Smooth muscle cell (in vitro differentiated cells): Measurements from ENCODE around the gene GMEB2. TPM values are rescaled to one million over a fixed set of nuclear protein-coding genes. Genes with fewer than 3 reads are reported as not detected.

ENCODE experiments used
- DNase-seq: peaks from one replicate; lab custom pipeline; 2025; ENCODE audit not compliant: unreplicated experiment; lab: John Stamatoyannopoulos, UW
- H2AFZ ChIP-seq: fragments of 200-600 bp; sonication (generic); 2 replicates; pipeline ENCODE4 v1.6.0; 2016; ENCODE audit warnings: antibody characterized with exemption, low read depth, mild to moderate bottlenecking
- H3F3A ChIP-seq: fragments of 200-600 bp; sonication (generic); 2 replicates; pipeline ENCODE4 v1.6.0; 2017; ENCODE audit warnings: antibody characterized with exemption, low read depth
- H3K27ac ChIP-seq: fragments of 200-600 bp; sonication (generic); 2 replicates; pipeline ENCODE4 v1.5.1; 2016; ENCODE audit warnings: low read depth, mild to moderate bottlenecking
- H3K27me3 ChIP-seq: fragments of 200-600 bp; sonication (generic); 2 replicates; pipeline ENCODE4 v1.6.1; 2016; ENCODE audit warnings: low read depth, mild to moderate bottlenecking
- H3K36me3 ChIP-seq: fragments of 200-600 bp; sonication (generic); 2 replicates; pipeline ENCODE4 v1.5.1; 2016; ENCODE audit warnings: low read depth
- H3K4me1 ChIP-seq: fragments of 200-600 bp; sonication (generic); 2 replicates; pipeline ENCODE4 v1.5.1; 2016; ENCODE audit warnings: low read depth
- H3K4me2 ChIP-seq: fragments of 200-600 bp; sonication (generic); 2 replicates; pipeline ENCODE4 v1.6.0; 2016; ENCODE audit warnings: mild to moderate bottlenecking
- H3K4me3 ChIP-seq: fragments of 200-600 bp; sonication (generic); 2 replicates; pipeline ENCODE4 v1.5.1; 2016; ENCODE audit warnings: mild to moderate bottlenecking
- H3K79me2 ChIP-seq: fragments of 200-600 bp; sonication (generic); 2 replicates; pipeline ENCODE4 v1.6.0; 2016; ENCODE audit warnings: low read depth, mild to moderate bottlenecking
- H3K9ac ChIP-seq: fragments of 200-600 bp; sonication (generic); 2 replicates; pipeline ENCODE4 v1.6.0; 2016; ENCODE audit warnings: low read depth
- H3K9me3 ChIP-seq: fragments of 200-600 bp; sonication (generic); replicated peaks from 2 replicates; pipeline ENCODE4 v1.5.1; 2016; ENCODE audit warnings: low read depth
- H4K20me1 ChIP-seq: fragments of 200-600 bp; sonication (generic); 2 replicates; pipeline ENCODE4 v1.6.0; 2016; ENCODE audit warnings: low read depth
- WGBS: methylation state at CpG from one replicate; pipeline ENCODE4 v1.1.7; 2016; ENCODE audit warnings: low lambda C conversion rate; 5-methylcytosine and 5-hydroxymethylcytosine counted together
- polyA plus RNA-seq: library from polyadenylated mRNA; unstranded; fragments of >200 nt; fragmentation: Nextera tagmentation; extraction: Ambion mirVana; gene quantifications from 2 replicates; pipeline ENCODE4 v1.2.1, GENCODE V29; 2016
- total RNA-seq: library from RNA; depleted of rRNA; stranded (reverse); fragments of >200 nt; gene quantifications from 2 replicates; pipeline ENCODE4 v1.2.3, GENCODE V29; 2014
- TF ChIP-seq, protein P1 (sequence below): fragments of 200-600 bp; sonication (generic); IDR thresholded peaks from 2 replicates; pipeline ENCODE4 v1.5.1; 2017; ENCODE audit warnings: borderline replicate concordance, mild to moderate bottlenecking, antibody characterized with exemption; ENCODE audit not compliant: insufficient read depth, poor library complexity, severe bottlenecking

Gene GMEB2
- total and polyA plus RNA-seq, 2 experiments from 2014 or later: 8.9 to 11.3 TPM

DNA sequence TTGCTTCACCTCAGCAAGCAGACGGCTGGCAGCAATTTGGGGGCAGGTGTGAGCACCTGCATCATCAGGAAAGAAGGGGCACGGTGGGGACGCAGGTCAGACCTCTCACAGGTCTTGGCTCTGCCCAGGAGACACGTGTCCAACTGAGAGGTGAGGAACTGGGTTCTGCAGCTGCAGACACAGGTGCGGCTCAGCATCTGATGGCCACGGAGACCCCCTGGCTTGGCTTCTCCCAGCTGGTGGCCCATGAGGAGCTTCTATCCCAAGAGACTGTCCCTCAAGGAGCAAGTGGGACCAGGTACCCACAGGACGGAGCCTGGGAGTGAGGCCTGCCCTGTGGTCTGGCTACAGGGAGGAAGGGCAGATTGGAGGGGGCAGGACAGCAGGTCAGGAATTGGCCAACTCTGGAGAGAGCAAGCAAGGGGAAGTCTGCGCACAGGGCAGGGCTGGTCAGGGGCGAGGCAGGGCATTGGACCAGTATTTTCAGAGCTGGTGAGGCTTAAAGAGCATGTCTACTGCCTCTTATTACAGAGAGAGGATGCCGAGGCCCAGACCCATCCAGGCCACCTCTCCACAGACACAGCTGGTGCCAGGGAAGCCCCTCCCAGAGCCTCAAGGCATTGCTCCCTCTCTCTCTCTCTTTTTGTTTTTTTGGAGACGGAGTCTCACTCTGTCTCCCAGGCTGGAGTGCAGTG, 22.1 kb upstream of the GMEB2 start:
- Histone ChIP-seq H3K79me2 (no peaks in the 10 kb centered on the region), H3K4me2 (no peak overlapping the region), H3K9me3 (no peaks in the 10 kb centered on the region), H3K27me3 (no peaks in the 10 kb centered on the region), H3K9ac (no peak overlapping the region), H2AFZ (no peak overlapping the region), H3K4me1 (no peaks in the 10 kb centered on the region), H3K27ac (no peak overlapping the region), H3K4me3 (no peak overlapping the region), H3K36me3 (no peaks in the 10 kb centered on the region), H3F3A (no peaks in the 10 kb centered on the region), H4K20me1 (peaks cover 13% of the 10 kb centered on the region)
- DNase-seq: no peak
- WGBS: 88% methylated on average over 11 of the region's 11 CpGs
- TF ChIP-seq, protein P1, sequence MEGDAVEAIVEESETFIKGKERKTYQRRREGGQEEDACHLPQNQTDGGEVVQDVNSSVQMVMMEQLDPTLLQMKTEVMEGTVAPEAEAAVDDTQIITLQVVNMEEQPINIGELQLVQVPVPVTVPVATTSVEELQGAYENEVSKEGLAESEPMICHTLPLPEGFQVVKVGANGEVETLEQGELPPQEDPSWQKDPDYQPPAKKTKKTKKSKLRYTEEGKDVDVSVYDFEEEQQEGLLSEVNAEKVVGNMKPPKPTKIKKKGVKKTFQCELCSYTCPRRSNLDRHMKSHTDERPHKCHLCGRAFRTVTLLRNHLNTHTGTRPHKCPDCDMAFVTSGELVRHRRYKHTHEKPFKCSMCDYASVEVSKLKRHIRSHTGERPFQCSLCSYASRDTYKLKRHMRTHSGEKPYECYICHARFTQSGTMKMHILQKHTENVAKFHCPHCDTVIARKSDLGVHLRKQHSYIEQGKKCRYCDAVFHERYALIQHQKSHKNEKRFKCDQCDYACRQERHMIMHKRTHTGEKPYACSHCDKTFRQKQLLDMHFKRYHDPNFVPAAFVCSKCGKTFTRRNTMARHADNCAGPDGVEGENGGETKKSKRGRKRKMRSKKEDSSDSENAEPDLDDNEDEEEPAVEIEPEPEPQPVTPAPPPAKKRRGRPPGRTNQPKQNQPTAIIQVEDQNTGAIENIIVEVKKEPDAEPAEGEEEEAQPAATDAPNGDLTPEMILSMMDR: no peak

DNA sequence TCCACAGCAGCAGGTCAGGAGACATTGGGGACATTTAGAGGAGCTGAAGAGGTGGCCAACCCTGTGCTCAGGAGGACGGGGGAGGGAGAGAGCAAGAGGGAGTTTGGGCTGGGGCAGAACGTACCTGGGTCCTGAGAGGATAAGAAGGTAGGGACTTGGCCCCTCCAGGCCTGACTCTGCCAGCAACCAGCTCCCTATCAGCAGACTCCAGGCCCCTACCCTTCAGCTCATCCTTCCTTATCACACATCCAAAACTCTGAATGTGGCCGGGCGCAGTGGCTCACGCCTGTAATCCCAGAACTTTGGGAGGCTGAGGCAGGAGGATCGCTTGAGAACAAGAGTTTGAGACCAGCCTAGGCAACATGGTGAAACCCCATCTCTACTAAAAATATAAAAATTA, 21.3 kb upstream of the GMEB2 start:
- Histone ChIP-seq H4K20me1 (peaks cover 13% of the 10 kb centered on the region), H3F3A (no peaks in the 10 kb centered on the region), H3K4me1 (no peaks in the 10 kb centered on the region), H3K9me3 (no peaks in the 10 kb centered on the region), H3K27me3 (no peaks in the 10 kb centered on the region), H3K36me3 (no peaks in the 10 kb centered on the region), H3K79me2 (no peaks in the 10 kb centered on the region), H3K9ac (no peak overlapping the region), H2AFZ (no peak overlapping the region), H3K27ac (no peak overlapping the region), H3K4me3 (no peak overlapping the region), H3K4me2 (no peak overlapping the region)
- DNase-seq: no peak
- TF ChIP-seq, protein P1: no peak
- 91% methylated on average over 6 of the region's 6 CpGs for WGBS

DNA sequence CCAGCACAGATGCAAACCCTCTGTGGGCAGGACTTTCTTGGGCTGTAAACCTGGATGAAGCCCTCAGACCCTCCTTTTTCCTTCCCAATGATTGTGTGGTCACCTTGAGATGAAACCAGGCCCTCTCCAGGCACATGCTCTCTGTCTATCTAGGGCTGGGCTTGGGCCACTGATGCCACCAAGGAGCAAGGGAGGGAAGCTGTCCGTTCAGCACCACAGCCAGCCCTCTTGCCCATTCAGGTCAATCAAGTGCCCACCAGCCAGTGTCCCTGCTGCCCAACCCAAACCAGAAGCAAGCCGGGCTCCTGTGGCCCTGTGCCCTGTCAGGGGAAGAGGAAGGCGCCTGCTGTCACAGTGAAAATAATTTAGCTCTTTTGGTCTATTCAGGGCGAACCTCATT, 18.3 kb upstream of the GMEB2 start:
- Histone ChIP-seq H3K9ac (no peak overlapping the region), H3K27me3 (no peaks in the 10 kb centered on the region), H3K4me2 (no peak overlapping the region), H3K27ac (no peak overlapping the region), H3F3A (no peaks in the 10 kb centered on the region), H3K36me3 (no peaks in the 10 kb centered on the region), H3K9me3 (no peaks in the 10 kb centered on the region), H4K20me1 (no peaks in the 10 kb centered on the region), H3K4me1 (no peaks in the 10 kb centered on the region), H2AFZ (no peak overlapping the region), H3K79me2 (no peaks in the 10 kb centered on the region), H3K4me3 (no peak overlapping the region)
- DNase-seq: no peak
- TF ChIP-seq, protein P1: no peak
- 60% methylated on average over 4 of the region's 4 CpGs for WGBS

- no peak overlapping the region for H3K4me3 ChIP-seq
- H3K4me2 ChIP-seq: no peak overlapping the region
- no peaks in the 10 kb centered on the region for H3K4me1 ChIP-seq
- no peaks in the 10 kb centered on the region for H3K27me3 ChIP-seq
- WGBS: 91% methylated on average over 15 of the region's 15 CpGs
- TF ChIP-seq, protein P1: no peak
- H3K27ac ChIP-seq: no peak overlapping the region
- no peaks in the 10 kb centered on the region for H3F3A ChIP-seq
- DNase-seq: no peak
- H3K36me3 ChIP-seq: no peaks in the 10 kb centered on the region
- H3K9ac ChIP-seq: no peak overlapping the region
- no peak overlapping the region for H2AFZ ChIP-seq
- H3K79me2 ChIP-seq: no peaks in the 10 kb centered on the region
- H4K20me1 ChIP-seq: no peaks in the 10 kb centered on the region
- H3K9me3 ChIP-seq: no peaks in the 10 kb centered on the region
Observed at GRCh38 chr20:63643946-63644345, 17.0 kb upstream of the GMEB2 start.
